Measurements from ENCODE around the gene TMEM263. TPM values are rescaled to one million over a fixed set of nuclear protein-coding genes. Genes with fewer than 3 reads are reported as not detected.

Gene TMEM263
- total RNA-seq, 2 experiments from 2014 or later: 29.1 to 30.4 TPM

Other genes with a start within 250 kb of the TMEM263 start
- gene RIC8B, start 181.2 kb upstream of the TMEM263 start, total RNA-seq: 1 to 10 TPM; 7.3 to 8.1 TPM
- gene MTERF2, start 31.2 kb downstream of the TMEM263 start, total RNA-seq: 1 to 10 TPM; 5.2 to 6.5 TPM
- 10 to 100 TPM; 15.2 to 17.5 TPM for gene CRY1, start 137.6 kb downstream of the TMEM263 start, total RNA-seq

Data from activated naive CD4-positive, alpha-beta T cell treated with anti-CD3 and anti-CD28 coated beads for 36 hours (primary cell).